HL-60/S4 treated with retinoic acid at 250 ng/mL for 4 days and 3 days (cell line): Measurements from ENCODE around the gene SWI5.
"Not testable (repeated sequence)": the region's sequence is repeated elsewhere in the genome, so short reads cannot be mapped to it uniquely, and the experiment has no call there.

Source experiments
- in situ Hi-C: fragments of 300-500 bp; cut with MboI; formaldehyde crosslinking; loops from 2 replicates; pipeline ENCODE4 v1.7.0; 2022; ENCODE audit warnings: low sequenced_read_pairs

The SWI5 gene

DNA sequence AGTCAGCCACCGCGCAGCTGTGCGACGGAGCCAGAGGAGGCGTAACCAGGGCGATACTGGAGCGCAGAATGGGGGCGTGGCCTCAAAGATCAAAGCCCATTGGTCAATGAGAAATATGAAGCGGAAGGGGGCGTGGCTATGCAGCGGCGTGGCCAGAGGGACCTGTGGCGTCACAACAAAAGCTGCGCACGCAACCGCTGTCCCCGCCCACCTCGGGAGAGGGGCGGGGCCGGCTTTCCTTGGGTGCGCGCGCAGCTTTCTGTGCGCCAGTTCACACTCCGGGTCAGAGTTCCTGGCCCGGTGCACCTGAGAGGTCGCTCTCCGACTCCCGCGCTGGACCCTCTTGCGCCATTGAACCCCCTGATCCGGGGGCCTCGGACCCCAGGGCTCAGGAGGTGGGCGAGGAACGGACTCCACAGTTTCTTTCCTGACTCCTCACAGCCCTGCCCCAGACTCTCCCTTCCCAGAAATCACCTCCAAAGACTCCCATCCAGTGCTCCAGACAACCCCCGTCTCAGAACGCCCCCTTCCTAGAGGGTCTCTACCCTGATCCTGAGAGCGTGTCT is at the start of gene SWI5:
SWI5 (plus strand) TSS at position 269 of the 566 bp plus-strand sequence.
- in situ Hi-C loops, result no loop called here

DNA sequence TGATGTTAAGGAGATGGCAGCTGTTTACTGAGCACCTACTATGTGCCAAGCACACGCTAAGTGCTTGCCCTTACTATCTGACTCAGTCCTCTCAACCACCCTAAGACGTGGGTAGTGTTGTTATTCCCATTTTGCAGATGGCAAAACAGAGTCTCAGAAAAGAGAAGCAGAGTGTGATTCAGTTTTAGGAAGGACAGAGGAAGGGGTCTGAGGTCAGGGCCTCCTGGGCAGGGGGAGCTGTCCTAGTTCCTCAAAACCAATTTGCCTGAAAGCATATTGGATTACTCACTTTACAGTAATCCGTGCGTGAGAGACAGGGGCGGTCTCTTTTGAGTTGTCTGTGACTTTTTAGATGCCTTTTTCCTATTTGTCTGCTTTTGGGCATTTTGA is 49.7 kb upstream of the SWI5 start:
- in situ Hi-C loops, result no loop called here

DNA sequence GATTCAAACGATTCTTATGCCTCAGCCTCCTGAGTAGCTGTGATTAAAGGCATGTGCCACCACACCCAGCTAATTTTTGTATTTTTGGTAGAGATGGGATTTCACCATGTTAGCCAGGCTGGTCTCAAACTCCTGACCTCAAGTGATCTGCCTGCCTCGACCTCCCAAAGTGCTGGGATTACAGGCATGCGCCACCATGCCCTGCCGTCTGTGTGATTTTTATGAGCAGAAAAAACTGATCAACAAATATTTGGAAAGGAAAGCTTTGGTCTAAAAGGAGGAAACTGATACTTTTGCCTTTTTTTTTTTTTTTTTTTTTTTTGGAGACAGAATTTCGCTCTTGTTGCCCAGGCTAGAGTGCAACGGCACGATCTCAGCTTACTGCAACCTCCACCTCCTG is 45.2 kb upstream of the SWI5 start:
- in situ Hi-C loops, result not testable (repeated sequence)

DNA sequence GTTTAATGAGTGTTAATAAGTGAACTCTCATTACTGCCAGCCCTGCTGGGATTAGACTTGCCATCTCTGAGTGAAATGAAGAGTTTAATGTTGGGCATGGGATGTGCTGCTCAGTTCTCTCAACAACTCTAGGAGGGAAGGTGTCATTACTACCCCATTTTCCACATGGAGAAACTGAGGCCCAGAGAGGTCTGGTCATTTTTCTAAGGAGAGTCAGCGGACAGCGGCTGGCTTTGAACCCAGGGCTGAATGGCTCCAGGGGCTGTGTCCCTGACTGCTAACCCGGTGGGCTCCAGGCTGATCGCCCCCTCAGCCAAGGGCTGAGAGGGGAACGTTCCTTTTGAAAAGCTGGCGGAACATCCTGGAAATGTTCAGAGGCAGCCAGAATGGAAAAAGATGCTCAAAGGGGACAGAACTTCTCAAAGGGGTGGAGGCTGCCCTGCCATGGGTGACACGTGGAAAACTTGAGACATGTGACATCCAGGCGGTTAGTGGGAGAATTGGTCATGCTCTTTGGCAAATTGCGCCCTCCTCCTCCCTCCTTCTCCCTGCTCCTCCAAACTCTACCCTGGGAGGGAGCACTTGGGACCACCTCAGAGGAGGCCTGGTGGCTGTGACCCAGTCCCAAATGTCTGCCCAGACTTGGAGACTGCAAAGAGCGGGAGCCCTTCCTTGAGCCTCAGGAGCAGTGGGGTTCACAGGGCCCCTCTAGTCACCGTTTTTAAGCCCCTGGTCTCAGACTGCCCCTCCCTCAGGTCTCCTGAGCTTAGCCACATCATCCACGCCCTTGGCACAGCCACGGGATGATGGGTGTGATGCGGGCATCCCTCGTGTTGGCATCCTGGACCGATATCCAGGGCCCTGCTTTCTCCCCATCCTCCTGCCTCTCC is 44.2 kb upstream of the SWI5 start:
- in situ Hi-C loops, result no loop called here

DNA sequence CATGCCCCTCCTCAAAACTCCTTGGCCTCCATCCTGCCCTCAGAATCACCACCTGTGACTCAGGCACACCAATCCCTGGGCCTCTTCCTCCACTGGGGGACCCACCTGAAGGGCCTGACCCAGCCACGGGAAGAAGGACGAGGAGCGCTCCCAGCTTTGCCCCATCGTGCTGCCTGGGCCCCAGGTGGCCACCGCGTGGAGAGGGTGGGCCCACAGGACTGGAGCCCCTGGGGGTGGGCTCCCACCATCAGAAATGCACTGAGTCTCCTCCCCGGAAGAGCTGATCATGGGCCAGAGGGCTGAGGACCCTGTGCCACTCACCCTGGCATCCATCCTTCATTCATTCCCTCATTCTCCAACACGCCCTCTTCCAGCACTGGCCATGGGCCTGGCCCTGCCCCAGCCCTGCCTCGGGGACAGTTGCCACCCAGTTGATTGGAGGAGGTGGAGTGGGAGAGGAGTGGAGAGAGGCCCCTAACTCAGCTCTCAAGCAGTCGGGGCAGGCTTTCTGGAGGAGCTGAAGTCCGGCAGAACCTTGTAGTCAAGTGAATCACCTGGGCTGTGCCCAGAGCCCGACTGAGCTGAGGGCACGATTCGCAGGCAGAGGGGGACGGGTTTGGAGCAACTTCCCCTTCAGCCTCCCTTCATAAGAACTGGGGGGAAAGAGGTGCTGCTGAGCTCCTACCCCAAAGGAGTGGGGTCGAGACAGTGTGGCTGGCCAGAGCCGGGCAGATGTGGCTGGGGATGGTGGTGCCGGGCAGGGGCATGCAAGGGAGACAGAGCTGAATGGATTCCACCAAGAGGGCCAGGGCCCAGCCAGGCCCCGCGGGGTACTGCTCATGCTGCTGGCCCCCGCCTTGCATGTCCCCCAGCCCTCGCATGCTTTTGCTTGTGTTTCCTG is 43.3 kb upstream of the SWI5 start:
- in situ Hi-C loops, result no loop called here

DNA sequence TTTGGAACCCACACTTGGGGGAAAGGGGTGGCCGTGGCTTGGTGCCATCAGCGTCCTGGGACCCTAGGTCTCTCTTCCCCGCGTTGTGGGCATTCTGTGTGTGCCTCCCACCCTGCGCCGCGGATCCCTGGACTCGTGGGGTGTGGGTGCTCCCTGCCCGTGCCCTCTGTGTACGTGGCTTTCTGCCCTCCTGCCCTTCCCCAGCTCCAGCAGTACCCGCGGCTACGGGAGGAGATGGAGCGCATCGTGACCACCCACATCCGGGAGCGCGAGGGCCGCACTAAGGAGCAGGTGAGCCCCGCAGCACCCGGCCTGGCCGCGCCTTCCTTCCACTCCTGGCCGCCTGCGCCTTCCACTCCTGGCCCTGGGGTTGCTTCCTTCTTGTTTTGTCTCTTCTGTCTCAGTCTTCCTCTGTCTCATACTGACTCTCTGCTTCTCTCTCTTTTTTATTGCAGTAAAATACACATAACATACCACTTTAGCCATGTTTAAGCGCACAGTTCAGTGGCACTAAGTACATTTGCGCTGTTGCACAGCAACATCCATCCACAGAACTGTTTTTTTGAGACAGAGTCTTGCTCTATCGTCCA is 42.2 kb upstream of the SWI5 start:
- in situ Hi-C loops, result no loop called here

DNA sequence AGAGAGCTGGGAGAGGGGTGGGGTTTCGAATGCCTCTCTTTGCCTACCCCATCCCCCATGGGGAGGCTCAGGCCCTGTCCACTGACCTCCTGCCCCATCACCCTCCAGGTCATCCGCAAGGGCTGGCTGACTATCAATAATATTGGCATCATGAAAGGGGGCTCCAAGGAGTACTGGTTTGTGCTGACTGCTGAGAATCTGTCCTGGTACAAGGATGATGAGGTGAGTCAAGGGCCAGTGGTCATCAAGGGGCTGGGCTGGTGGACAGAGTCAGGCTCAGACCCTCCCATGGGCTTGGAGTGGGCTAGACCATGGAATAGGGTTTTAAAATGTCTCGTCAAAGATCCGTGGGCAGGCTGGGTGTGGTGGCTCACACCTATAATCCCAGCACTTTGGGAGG is 34.0 kb upstream of the SWI5 start:
- in situ Hi-C loops, result no loop called here

DNA sequence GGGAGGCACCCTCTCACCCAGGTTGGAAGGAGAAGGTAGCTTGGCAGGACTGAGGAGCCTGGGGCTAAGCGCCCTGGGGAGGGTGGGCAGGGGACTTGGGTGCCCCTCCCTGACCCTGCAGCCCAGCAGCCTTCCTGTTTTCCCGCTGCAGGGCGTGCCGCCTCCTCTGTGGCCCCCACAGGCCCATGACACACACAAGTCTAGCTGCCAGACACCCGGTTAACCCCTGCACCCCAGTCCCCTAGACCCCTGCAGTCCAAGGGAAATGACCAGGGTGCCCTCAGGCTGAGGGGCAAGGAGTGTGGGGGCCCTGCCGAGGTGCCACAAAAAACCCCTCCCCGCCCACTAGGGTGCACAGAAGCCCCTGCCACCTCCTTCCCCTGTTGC is 33.3 kb upstream of the SWI5 start:
- in situ Hi-C loops, result no loop called here

DNA sequence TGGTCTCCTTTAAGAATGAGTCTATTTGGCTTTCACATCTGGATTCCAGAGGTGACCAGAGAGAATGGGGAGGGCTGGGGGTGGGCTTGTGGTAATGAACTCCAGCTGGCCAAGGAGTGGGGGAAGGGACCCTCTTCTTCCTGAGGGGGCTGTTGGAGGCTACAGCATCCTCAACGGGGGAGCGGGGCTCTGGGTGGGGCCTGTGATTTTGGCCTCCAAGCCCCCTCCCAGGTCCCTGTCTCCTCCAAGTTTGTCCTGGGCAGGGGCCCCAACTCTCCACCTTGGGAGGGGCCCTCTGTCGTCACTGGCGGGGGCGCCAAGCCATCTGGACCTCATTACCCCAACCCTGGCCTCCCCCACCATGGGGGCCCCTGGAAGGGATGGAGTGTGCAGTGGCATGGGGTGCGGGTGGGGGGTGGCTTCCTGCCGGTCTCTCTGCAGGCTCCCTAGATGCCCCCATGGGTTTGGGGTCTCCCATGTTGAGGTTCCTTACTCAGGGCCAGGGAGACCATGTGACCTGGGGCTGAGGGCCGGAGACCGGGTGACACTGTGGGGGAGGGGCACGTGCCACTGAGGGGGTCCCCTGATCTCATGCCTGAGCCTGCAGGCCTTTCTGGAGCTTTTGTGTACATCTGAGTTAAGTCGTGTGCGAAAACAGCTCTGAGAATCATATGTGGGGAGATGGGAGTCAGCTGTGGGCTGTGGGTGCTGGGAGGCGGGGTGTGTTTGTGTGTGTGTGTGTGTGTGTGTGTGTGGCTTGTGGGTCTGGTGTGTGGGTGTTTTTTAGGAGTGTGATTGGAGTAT is 32.7 kb upstream of the SWI5 start:
- in situ Hi-C loops, result no loop called here

DNA sequence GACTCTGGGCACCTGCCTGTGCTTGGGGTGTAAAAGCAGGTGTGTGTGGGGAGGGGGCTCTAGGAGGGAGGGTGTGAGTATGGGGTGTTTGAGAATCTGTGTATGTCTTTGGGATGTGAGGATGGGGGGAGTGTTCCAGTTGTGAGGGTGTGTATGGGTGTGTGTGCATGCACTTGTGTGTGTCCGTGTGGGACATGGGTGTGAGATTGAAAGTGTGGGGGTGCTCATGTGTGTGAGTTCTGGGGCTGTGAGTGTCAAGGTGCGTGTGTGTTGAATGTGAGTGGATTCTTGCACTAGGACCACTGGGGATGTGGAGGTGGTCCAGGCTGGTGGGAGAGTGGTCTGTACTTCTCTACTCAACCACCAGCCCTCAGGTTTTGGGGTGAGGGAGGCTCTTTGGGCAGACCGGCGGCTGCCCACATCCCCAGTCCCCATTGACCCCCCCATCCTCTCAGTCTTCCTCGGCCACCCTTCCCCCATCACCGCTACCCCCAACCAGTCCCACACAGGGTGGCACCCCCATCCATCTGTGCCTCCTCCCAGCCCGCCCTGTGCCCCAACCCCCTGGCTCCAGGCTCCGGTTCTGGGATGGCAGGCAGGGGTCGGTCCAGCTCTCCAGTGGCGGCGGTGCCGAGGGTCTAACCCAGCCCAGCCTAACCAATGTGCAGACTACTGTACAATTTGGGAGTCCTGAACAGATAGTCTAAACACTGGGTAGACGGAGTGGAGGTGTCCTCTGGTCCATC is 31.8 kb upstream of the SWI5 start:
- in situ Hi-C loops, result no loop called here

DNA sequence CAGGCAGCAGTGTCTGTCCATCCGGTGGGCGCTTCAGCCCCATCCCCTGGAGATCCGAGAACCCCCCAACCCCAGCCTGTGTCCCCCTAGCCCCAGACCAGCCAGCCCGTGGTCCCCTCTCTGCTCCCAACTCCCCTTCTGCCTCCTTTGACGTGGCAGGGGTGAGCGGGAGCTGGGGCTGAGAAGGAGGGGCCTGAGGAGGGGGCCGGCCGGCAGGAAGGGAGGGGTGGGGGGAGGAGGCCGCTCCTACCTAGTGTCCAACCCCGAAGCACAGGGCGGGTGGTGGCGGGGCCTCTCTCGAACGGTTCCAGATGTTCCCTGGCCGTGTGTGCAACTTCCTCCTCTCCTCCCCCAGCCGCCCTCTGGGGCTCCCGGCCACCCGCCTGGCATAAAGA is 31.2 kb upstream of the SWI5 start:
- in situ Hi-C loops, result no loop called here

DNA sequence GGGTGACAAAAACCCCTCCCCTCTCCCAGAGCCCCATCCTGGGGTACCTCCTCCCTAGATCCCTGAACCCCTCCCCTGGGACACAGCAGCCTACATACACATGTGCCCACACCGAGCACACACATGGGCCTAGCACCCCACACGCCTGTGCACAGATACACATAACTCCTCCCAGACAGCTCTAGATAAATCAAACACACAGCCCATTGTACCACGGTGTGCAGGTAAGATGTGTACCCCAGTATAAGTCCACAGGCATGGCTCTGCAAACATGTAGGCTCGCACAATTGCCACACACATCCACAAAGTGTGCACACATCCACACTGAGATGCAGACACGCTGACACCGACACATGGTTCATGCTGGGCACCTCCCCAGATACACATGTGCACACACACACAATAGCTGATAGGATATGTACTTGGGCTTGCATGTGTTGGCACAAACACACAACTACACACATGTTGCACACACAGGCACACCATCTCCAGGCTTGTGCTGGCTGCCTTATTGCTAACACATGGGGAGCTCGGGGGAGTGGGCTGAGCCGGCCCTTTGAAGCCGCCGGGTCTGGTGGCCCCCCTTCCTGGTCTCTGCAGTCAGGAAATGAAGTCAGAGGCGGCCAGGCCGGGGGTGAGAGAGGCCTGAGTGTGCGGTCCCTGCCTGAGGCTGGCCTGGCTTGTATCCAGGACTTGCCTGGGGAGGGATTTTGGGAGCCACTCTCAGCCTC is 30.5 kb upstream of the SWI5 start:
- in situ Hi-C loops, result no loop called here

DNA sequence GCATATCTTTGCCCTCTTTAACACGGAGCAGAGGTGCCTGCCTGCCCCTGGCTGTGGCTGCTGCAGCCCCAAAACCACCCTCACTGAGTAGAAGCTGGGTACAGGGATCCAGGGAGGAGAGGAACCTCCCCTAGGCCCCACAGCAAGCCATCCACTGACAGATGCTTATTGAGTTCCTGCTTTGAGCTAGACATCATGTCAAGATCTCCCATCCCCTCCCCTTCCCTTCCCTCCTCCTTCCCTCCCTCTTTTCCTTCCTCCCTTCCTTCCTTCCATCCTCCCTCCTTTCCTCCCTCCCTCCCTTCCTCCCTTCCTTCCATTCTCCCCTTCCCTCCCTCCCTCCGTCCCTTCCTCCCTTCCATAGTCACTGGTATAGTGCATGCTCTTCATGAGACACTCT is 29.6 kb upstream of the SWI5 start:
- in situ Hi-C loops, result no loop called here

DNA sequence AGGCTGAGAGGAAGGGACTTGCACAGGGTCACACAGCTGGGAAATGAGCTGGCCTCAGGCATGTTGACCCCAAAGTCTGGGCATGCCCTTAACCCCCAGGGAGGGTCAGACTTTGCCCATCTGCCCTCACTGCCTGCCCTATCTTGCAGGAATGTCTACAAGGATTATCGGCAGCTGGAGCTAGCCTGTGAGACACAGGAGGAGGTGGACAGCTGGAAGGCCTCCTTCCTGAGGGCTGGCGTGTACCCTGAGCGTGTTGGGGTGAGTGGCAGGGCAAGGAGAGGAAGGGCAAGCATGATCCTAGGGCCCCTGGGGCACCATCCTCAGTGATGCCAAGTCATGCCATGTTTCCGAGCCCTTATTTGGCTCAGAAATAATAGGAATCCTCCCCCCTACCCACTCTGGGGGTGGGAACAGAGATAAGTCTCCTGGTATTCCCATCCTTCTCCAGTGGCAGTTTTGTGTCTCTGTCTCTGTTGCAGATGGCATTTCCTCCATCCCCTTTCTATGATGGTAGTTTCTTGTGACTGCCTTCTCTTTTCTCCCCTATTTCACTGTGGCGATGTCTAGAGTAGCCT is 28.8 kb upstream of the SWI5 start:
- in situ Hi-C loops, result no loop called here

DNA sequence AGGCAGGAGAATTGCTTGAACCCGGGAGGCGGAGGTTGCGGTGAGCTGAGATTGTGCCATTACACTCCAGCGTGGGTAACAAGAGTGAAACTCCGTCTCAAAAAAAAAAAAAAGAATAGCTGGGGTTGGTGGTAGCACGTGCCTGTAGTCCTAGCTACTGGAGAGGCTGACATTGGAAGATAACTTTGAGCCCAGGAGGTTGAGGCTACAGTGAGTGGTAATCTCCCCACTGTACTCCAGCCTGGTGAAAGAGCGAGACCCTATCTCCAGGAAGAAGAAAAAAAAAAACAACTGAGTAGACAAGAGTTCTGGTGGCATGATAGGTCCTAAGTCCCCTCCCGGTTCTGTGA is 26.5 kb upstream of the SWI5 start:
- in situ Hi-C loops, result no loop called here

DNA sequence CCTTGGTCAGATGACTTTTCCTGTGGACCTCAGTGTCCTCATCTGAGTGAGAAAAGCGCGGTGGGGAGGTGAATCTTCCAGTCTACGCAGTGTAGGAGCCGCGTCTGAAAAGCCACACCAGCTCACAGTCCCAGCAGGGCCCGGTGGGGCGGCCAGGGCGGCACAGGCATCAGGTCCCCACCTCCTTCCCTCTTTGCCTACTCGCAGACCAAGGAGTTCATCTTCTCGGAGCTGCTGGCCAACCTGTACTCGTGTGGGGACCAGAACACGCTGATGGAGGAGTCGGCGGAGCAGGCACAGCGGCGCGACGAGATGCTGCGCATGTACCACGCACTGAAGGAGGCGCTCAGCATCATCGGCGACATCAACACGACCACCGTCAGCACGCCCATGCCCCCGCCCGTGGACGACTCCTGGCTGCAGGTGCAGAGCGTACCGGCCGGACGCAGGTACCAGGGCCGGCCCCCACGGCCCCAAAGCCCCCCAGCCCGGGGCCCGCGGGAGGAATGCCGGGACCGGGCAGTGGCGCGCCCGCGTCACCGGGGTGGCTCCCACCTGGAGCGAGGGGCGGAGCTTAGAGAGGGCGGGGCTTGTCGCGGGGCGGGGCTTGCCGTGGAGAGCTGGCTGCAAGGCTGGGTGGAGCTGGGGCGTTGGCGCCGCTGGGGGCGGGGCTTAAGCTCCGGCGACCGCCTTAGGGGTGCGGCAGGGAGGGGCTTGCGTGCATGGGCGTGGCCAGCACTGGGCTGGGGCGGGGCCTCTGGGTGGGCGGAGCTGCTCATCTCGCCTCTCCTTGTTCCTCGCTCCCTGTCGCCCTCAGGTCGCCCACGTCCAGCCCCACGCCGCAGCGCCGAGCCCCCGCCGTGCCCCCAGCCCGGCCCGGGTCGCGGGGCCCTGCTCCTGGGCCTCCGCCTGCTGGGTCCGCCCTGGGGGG is 25.9 kb upstream of the SWI5 start:
- in situ Hi-C loops, result no loop called here

DNA sequence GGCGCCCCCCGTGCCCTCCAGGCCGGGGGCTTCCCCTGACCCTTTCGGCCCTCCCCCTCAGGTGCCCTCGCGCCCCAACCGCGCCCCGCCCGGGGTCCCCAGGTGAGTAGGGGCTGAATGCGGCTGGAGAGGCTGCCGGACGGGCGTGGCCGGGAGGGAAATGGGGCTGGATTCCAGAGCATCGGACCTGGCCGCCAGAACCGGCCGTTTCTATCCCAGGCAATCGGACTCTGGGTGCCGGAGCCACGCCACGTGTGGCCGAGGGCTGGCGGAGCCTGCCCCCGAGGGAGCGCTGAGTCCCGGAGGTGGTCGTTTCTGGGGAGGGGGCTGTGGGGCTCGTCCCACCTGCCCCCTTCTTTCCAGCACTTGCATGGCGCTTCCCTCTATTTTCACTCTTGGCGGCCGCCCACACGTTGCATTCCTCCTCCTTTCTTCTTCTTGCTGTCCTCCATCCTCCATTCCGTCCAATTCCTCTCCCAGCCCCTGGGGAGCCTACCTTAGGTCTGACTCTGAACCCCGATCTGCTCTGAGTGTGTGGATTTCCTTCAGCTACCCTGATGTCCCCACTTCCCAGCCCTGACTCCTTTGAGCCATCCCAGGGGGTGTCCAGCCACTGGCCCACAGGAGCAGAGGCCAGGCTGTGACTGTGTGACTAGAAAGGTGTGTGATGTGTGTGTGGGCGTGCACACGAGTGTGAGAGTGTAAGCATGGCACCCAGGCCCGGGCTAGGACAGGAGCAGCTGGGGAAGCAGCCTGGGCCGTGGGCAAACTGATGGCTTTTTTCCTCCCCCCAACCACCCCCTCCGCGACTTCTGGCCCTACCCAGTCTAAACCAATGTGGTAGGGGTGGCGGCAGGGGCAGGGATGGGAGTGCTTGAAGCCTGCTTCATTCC is 25.0 kb upstream of the SWI5 start:
- in situ Hi-C loops, result no loop called here
